WTC11 (cell line): ENCODE data around the gene CNPY3. TPM values are rescaled to one million over a fixed set of nuclear protein-coding genes. Genes with fewer than 3 reads are reported as not detected.

Source experiments
- AFF4 ChIP-seq: sonication (generic); formaldehyde crosslinking; IDR thresholded peaks from 2 replicates; pipeline ENCODE4 v1.8.1; 2023; ENCODE audit warnings: mild to moderate bottlenecking, missing genetic modification reagents, borderline replicate concordance
- CDX4 ChIP-seq: fragments of 250-450 bp; sonication (Bioruptor Pico); IDR thresholded peaks from 2 replicates; pipeline ENCODE4 v1.9.0; 2021; ENCODE audit warnings: moderate library complexity, mild to moderate bottlenecking, inconsistent platforms, borderline replicate concordance
- CREB1 ChIP-seq: sonication (generic); formaldehyde crosslinking; IDR thresholded peaks from 2 replicates; pipeline ENCODE4 v1.8.0; 2023; ENCODE audit warnings: mild to moderate bottlenecking, missing genetic modification reagents
- FOXJ3 ChIP-seq: sonication (generic); formaldehyde crosslinking; IDR thresholded peaks from 2 replicates; pipeline ENCODE4 v1.9.0; 2021; ENCODE audit warnings: missing genetic modification reagents, mild to moderate bottlenecking, borderline replicate concordance
- IRF1 ChIP-seq: sonication (generic); formaldehyde crosslinking; IDR thresholded peaks from 2 replicates; pipeline ENCODE4 v1.8.0; 2023; ENCODE audit warnings: missing genetic modification reagents
- NFATC4 ChIP-seq: fragments of 250-450 bp; sonication (Bioruptor Pico); IDR thresholded peaks from 2 replicates; pipeline ENCODE4 v1.9.0; 2021; ENCODE audit warnings: mild to moderate bottlenecking
- NR2C2 ChIP-seq: sonication (generic); formaldehyde crosslinking; IDR thresholded peaks from 2 replicates; pipeline ENCODE4 v1.8.0; 2022; ENCODE audit warnings: mild to moderate bottlenecking, missing genetic modification reagents
- SMAD4 ChIP-seq: sonication (generic); formaldehyde crosslinking; IDR thresholded peaks from 2 replicates; pipeline ENCODE4 v1.8.0; 2022; ENCODE audit warnings: mild to moderate bottlenecking, missing genetic modification reagents
- TEAD4 ChIP-seq: sonication (generic); formaldehyde crosslinking; IDR thresholded peaks from 2 replicates; pipeline ENCODE4 v1.8.0; 2022; ENCODE audit warnings: mild to moderate bottlenecking, missing genetic modification reagents
- ZNF232 ChIP-seq: sonication (generic); formaldehyde crosslinking; IDR thresholded peaks from 2 replicates; pipeline ENCODE4 v1.8.0; 2022; ENCODE audit warnings: mild to moderate bottlenecking, missing genetic modification reagents
- ZNF263 ChIP-seq: sonication (generic); formaldehyde crosslinking; IDR thresholded peaks from 2 replicates; pipeline ENCODE4 v1.8.1; 2022; ENCODE audit warnings: low read depth, mild to moderate bottlenecking, moderate library complexity, missing genetic modification reagents
- ZNF425 ChIP-seq: fragments of 250-450 bp; sonication (Bioruptor Pico); conservative IDR thresholded peaks from 2 replicates; pipeline ENCODE4 v1.9.0; 2021; ENCODE audit warnings: mild to moderate bottlenecking
- ZNF671 ChIP-seq: fragments of 250-450 bp; sonication (Bioruptor Pico); IDR thresholded peaks from 2 replicates; pipeline ENCODE4 v1.8.0; 2021; ENCODE audit warnings: mild to moderate bottlenecking
- total RNA-seq: library from RNA; stranded (reverse); gene quantifications from 3 replicates; pipeline ENCODE4 v1.2.3, GENCODE V29; 2021
- TF ChIP-seq, protein P1 (sequence below): fragments of 200-600 bp; IDR thresholded peaks from 2 replicates; pipeline ENCODE4 v1.8.0; 2022; ENCODE audit warnings: antibody characterized with exemption
- TF ChIP-seq, protein P2 (sequence below): sonication (generic); formaldehyde crosslinking; IDR thresholded peaks from 2 replicates; pipeline ENCODE4 v1.8.0; 2022; ENCODE audit warnings: mild to moderate bottlenecking, missing genetic modification reagents
- TF ChIP-seq, protein P3 (sequence below): sonication (generic); formaldehyde crosslinking; IDR thresholded peaks from 2 replicates; pipeline ENCODE4 v1.8.1; 2022; ENCODE audit warnings: mild to moderate bottlenecking, moderate library complexity, missing genetic modification reagents
- TF ChIP-seq, protein P4 (sequence below): sonication (generic); formaldehyde crosslinking; IDR thresholded peaks from 2 replicates; pipeline ENCODE4 v1.8.1; 2023; ENCODE audit warnings: mild to moderate bottlenecking, moderate library complexity, missing genetic modification reagents
- TF ChIP-seq, protein P5 (sequence below): fragments of 250-450 bp; sonication (Bioruptor Pico); IDR thresholded peaks from 2 replicates; pipeline ENCODE4 v1.9.0; 2021; ENCODE audit warnings: mild to moderate bottlenecking, borderline replicate concordance

CNPY3 gene
- total RNA-seq, 1 experiment from 2014 or later: 67.0 TPM

DNA sequence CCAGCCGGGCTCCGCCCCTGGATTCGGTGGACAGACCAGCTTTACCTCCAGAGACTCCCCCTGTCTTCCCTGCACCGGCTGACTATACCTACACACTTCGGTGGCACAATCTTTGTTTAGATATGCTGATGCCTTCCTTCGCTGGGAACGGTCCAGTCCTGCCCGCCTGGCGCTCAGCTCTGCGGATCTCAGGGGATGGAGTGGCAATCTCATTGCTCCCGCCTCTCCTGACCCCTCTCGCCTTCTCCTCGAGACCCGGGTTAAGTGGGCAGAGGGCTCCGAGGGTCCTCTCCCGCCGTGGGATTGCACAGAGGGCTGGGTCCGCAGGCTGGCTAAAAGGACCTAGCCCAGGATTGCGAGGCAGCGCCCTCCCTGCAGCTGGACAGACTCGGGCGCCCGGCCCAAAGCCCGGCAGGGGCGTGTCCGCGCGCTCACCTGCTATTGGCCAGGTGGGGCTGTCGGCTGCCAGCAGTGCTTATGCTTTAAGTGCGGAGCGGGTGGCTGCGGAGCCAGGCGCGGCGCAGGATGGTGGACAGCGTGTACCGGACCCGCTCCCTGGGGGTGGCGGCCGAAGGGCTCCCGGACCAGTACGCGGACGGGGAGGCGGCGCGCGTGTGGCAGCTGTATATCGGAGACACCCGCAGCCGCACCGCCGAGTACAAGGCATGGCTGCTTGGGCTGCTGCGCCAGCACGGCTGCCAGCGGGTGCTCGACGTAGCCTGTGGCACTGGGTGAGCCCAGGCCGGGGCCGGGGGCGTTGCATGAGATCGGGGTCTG is 31.2 kb downstream of the CNPY3 start, which contains the start of gene GNMT (continued):
- TF ChIP-seq FOXJ3 (CRISPR knock-in tag): no peak
- TF ChIP-seq ZNF671 (CRISPR knock-in tag): no peak
- TF ChIP-seq, protein P1, sequence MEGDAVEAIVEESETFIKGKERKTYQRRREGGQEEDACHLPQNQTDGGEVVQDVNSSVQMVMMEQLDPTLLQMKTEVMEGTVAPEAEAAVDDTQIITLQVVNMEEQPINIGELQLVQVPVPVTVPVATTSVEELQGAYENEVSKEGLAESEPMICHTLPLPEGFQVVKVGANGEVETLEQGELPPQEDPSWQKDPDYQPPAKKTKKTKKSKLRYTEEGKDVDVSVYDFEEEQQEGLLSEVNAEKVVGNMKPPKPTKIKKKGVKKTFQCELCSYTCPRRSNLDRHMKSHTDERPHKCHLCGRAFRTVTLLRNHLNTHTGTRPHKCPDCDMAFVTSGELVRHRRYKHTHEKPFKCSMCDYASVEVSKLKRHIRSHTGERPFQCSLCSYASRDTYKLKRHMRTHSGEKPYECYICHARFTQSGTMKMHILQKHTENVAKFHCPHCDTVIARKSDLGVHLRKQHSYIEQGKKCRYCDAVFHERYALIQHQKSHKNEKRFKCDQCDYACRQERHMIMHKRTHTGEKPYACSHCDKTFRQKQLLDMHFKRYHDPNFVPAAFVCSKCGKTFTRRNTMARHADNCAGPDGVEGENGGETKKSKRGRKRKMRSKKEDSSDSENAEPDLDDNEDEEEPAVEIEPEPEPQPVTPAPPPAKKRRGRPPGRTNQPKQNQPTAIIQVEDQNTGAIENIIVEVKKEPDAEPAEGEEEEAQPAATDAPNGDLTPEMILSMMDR: no peak
- no peak for TF ChIP-seq AFF4 (CRISPR knock-in tag)
- no peak for TF ChIP-seq TEAD4
- TF ChIP-seq ZNF232 (CRISPR knock-in tag): no peak
- TF ChIP-seq ZNF263: no peak
- TF ChIP-seq, protein P2, sequence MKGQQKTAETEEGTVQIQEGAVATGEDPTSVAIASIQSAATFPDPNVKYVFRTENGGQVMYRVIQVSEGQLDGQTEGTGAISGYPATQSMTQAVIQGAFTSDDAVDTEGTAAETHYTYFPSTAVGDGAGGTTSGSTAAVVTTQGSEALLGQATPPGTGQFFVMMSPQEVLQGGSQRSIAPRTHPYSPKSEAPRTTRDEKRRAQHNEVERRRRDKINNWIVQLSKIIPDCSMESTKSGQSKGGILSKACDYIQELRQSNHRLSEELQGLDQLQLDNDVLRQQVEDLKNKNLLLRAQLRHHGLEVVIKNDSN (CRISPR knock-in tag): no peak
- TF ChIP-seq, protein P3, sequence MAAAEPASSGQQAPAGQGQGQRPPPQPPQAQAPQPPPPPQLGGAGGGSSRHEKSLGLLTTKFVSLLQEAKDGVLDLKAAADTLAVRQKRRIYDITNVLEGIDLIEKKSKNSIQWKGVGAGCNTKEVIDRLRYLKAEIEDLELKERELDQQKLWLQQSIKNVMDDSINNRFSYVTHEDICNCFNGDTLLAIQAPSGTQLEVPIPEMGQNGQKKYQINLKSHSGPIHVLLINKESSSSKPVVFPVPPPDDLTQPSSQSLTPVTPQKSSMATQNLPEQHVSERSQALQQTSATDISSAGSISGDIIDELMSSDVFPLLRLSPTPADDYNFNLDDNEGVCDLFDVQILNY (CRISPR knock-in tag): no peak
- TF ChIP-seq SMAD4: no peak
- no peak for TF ChIP-seq CREB1
- TF ChIP-seq, protein P4, sequence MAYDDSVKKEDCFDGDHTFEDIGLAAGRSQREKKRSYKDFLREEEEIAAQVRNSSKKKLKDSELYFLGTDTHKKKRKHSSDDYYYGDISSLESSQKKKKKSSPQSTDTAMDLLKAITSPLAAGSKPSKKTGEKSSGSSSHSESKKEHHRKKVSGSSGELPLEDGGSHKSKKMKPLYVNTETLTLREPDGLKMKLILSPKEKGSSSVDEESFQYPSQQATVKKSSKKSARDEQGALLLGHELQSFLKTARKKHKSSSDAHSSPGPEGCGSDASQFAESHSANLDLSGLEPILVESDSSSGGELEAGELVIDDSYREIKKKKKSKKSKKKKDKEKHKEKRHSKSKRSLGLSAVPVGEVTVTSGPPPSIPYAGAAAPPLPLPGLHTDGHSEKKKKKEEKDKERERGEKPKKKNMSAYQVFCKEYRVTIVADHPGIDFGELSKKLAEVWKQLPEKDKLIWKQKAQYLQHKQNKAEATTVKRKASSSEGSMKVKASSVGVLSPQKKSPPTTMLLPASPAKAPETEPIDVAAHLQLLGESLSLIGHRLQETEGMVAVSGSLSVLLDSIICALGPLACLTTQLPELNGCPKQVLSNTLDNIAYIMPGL: no peak; the same call in 1 of the 2 replicates
- TF ChIP-seq IRF1 (CRISPR knock-in tag): no peak
- TF ChIP-seq NFATC4 (CRISPR knock-in tag): no peak
- no peak for TF ChIP-seq NR2C2
- no peak for TF ChIP-seq ZNF425 (CRISPR knock-in tag)
- TF ChIP-seq, protein P5, sequence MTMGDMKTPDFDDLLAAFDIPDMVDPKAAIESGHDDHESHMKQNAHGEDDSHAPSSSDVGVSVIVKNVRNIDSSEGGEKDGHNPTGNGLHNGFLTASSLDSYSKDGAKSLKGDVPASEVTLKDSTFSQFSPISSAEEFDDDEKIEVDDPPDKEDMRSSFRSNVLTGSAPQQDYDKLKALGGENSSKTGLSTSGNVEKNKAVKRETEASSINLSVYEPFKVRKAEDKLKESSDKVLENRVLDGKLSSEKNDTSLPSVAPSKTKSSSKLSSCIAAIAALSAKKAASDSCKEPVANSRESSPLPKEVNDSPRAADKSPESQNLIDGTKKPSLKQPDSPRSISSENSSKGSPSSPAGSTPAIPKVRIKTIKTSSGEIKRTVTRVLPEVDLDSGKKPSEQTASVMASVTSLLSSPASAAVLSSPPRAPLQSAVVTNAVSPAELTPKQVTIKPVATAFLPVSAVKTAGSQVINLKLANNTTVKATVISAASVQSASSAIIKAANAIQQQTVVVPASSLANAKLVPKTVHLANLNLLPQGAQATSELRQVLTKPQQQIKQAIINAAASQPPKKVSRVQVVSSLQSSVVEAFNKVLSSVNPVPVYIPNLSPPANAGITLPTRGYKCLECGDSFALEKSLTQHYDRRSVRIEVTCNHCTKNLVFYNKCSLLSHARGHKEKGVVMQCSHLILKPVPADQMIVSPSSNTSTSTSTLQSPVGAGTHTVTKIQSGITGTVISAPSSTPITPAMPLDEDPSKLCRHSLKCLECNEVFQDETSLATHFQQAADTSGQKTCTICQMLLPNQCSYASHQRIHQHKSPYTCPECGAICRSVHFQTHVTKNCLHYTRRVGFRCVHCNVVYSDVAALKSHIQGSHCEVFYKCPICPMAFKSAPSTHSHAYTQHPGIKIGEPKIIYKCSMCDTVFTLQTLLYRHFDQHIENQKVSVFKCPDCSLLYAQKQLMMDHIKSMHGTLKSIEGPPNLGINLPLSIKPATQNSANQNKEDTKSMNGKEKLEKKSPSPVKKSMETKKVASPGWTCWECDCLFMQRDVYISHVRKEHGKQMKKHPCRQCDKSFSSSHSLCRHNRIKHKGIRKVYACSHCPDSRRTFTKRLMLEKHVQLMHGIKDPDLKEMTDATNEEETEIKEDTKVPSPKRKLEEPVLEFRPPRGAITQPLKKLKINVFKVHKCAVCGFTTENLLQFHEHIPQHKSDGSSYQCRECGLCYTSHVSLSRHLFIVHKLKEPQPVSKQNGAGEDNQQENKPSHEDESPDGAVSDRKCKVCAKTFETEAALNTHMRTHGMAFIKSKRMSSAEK (CRISPR knock-in tag): no peak
- no peak for TF ChIP-seq CDX4 (CRISPR knock-in tag)
